Measurements from ENCODE around the gene SLC24A4. TPM values are rescaled to one million over a fixed set of nuclear protein-coding genes. Genes with fewer than 3 reads are reported as not detected.

Gene SLC24A4
- total RNA-seq, 1 experiment from 2014 or later: not detected

DNA sequence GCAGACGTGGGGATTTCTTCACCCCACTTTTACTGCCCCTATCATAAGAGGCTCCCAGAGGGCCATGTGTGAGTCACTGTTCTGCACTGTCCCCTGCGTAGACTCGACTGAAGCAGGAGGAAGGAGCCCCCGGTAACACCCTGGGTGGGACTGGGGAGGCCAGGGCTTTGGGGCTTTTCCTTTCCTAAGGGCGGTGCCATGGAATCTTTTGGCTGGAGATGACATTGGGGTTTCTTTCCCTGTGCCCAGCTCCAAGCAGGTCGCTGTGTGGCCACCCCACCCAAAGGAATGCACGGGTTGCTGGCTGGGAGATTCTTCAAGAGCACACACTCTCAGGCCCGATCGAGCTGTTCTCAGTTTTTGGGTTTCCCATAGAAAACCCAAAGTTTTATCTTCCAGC is 128.3 kb downstream of the SLC24A4 start:
- Histone ChIP-seq H3K4me1 (ENCODE audit: control insufficient read depth in 1 of 2, insufficient read depth in 2 of 2, low read length in 2 of 2) (no peaks in the 10 kb centered on the region; a peak in 1 of 4 replicates), H3K27me3 (ENCODE audit: insufficient read depth, low read length) (no peaks in the 10 kb centered on the region), H3K9ac (ENCODE audit: low read length) (no peak overlapping the region), H3K27ac (ENCODE audit: low read depth, low read length) (no peak overlapping the region), H2AFZ (ENCODE audit: low read depth, low read length, poor library complexity, severe bottlenecking) (no peak overlapping the region), H3K4me3 (replicated peaks in 1 of 2; ENCODE audit: low read depth in 1 of 2, low read length in 2 of 2) (no peak overlapping the region), H4K20me1 (ENCODE audit: insufficient read depth) (no peaks in the 10 kb centered on the region), H3K36me3 (ENCODE audit: control insufficient read depth in 1 of 2, insufficient read depth in 2 of 2, low read length in 2 of 2) (no peaks in the 10 kb centered on the region), H3K9me3 (ENCODE audit: control insufficient read depth in 1 of 2, insufficient read depth in 1 of 2, low read depth in 1 of 2, low read length in 2 of 2) (no peaks in the 10 kb centered on the region), H3K4me2 (ENCODE audit: low read length) (no peak overlapping the region), H3K9me2 (ENCODE audit: insufficient read depth) (no peaks in the 10 kb centered on the region), H3K79me2 (ENCODE audit: insufficient read depth, low read length) (no peaks in the 10 kb centered on the region)
- RAD21 ChIA-PET (ENCODE audit: low non-redundant PET in 1 of 2, low total read pairs in 2 of 2, uncharacterized antibody in 2 of 2, unreplicated experiment in 2 of 2): no interaction called here
- POLR2A ChIA-PET: no interaction called here
- CTCF ChIA-PET: no interaction called here
- intact Hi-C loops (cut with micrococcal nuclease): no loop called here
- DNase-seq (ENCODE audit: low read depth, low spot score) (no peak), ATAC-seq (no peak)
- TF ChIP-seq JUND (IDR thresholded peaks at IDR 0.05): no peak
- no peak for TF ChIP-seq EZH2 (IDR thresholded peaks at IDR 0.05)
- no peak for TF ChIP-seq RAD21 (IDR thresholded peaks at IDR 0.05; ENCODE audit: low read depth)
- TF ChIP-seq FOSL1 (IDR thresholded peaks at IDR 0.05; ENCODE audit: low read depth): no peak
- TF ChIP-seq, protein P1, sequence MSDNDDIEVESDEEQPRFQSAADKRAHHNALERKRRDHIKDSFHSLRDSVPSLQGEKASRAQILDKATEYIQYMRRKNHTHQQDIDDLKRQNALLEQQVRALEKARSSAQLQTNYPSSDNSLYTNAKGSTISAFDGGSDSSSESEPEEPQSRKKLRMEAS (IDR thresholded peaks at IDR 0.05): no peak
- TF ChIP-seq EGR1 (IDR thresholded peaks at IDR 0.05; ENCODE audit: low read depth): no peak
- no peak for TF ChIP-seq CEBPB (IDR thresholded peaks at IDR 0.05; ENCODE audit: low read depth)
- no peak for TF ChIP-seq SIN3A (IDR thresholded peaks at IDR 0.05; ENCODE audit: low read depth)
- no peak for TF ChIP-seq ZFX (IDR thresholded peaks at IDR 0.05)
- TF ChIP-seq SRF (IDR thresholded peaks at IDR 0.05; ENCODE audit: low read depth): no peak
- TF ChIP-seq, protein P2, sequence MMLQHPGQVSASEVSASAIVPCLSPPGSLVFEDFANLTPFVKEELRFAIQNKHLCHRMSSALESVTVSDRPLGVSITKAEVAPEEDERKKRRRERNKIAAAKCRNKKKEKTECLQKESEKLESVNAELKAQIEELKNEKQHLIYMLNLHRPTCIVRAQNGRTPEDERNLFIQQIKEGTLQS (IDR thresholded peaks at IDR 0.05): no peak
- BruUV-seq (replicated peaks): no TSS peak

DNA sequence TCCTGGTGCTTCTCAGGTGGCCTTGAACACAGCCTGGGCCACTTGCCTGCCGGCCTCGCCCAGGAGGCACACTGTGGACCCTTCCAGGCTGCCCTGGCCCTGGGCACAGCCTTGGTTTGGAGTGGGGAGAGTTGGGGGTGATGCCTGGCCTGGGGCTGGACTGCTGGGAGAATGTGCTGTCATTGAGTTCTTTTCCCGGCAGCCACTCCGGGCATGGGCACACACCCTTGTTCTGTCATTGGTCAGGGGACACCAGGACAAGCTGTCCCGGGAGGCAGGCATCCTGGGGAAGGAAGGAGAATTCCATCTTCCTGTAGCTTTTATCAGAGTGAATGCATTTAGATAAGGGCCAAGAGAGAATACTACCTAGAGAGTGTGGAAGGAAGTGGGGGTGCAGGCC is 128.8 kb downstream of the SLC24A4 start:
- Histone ChIP-seq H3K4me3 (replicated peaks in 1 of 2; ENCODE audit: low read depth in 1 of 2, low read length in 2 of 2) (no peak overlapping the region), H3K9me3 (ENCODE audit: control insufficient read depth in 1 of 2, insufficient read depth in 1 of 2, low read depth in 1 of 2, low read length in 2 of 2) (no peaks in the 10 kb centered on the region), H3K4me1 (ENCODE audit: control insufficient read depth in 1 of 2, insufficient read depth in 2 of 2, low read length in 2 of 2) (peaks cover 0 to 5% of the 10 kb centered on the region in 2 experiments; a peak in 2 of 4 replicates), H3K4me2 (ENCODE audit: low read length) (no peak overlapping the region), H3K27me3 (ENCODE audit: insufficient read depth, low read length) (no peaks in the 10 kb centered on the region), H3K36me3 (ENCODE audit: control insufficient read depth in 1 of 2, insufficient read depth in 2 of 2, low read length in 2 of 2) (no peaks in the 10 kb centered on the region), H2AFZ (ENCODE audit: low read depth, low read length, poor library complexity, severe bottlenecking) (no peak overlapping the region), H3K27ac (ENCODE audit: low read depth, low read length) (no peak overlapping the region), H4K20me1 (ENCODE audit: insufficient read depth) (no peaks in the 10 kb centered on the region), H3K9me2 (ENCODE audit: insufficient read depth) (no peaks in the 10 kb centered on the region), H3K79me2 (ENCODE audit: insufficient read depth, low read length) (no peaks in the 10 kb centered on the region), H3K9ac (ENCODE audit: low read length) (no peak overlapping the region)
- no peak for DNase-seq (ENCODE audit: low read depth, low spot score)
- ChIA-PET RAD21 (ENCODE audit: low non-redundant PET in 1 of 2, low total read pairs in 2 of 2, uncharacterized antibody in 2 of 2, unreplicated experiment in 2 of 2) (no interaction called here), CTCF (no interaction called here), POLR2A (no interaction called here)
- intact Hi-C loops (cut with micrococcal nuclease): no loop called here
- no peak for ATAC-seq
- no TSS peak for BruUV-seq (replicated peaks)
- TF ChIP-seq CTCF (IDR thresholded peaks at IDR 0.05 in 2 of 3, conservative IDR thresholded peaks at IDR 0.05 in 1 of 3; ENCODE audit: borderline replicate concordance in 1 of 3, insufficient read depth in 1 of 3, low read depth in 2 of 3, low read length in 2 of 3) (no peak), CBX3 (IDR thresholded peaks at IDR 0.05; ENCODE audit: low read depth) (no peak), SRF (IDR thresholded peaks at IDR 0.05; ENCODE audit: low read depth) (no peak), EGR1 (IDR thresholded peaks at IDR 0.05; ENCODE audit: low read depth) (no peak), REST (IDR thresholded peaks at IDR 0.05; ENCODE audit: low read depth) (no peak), EZH2phosphoT487 (IDR thresholded peaks at IDR 0.05; ENCODE audit: borderline replicate concordance) (no peak), ZNF274 (IDR thresholded peaks at IDR 0.05; ENCODE audit: low read depth, low read length) (no peak), FOSL1 (IDR thresholded peaks at IDR 0.05; ENCODE audit: low read depth) (no peak), TCF7L2 (IDR thresholded peaks at IDR 0.05; ENCODE audit: borderline replicate concordance, extremely low read depth, insufficient read depth, insufficient read length) (no peak)
- TF ChIP-seq, protein P2 (IDR thresholded peaks at IDR 0.05): no peak
